ENCODE data around the gene NFS1.
"Not testable (repeated sequence)": the region's sequence is repeated elsewhere in the genome, so short reads cannot be mapped to it uniquely, and the experiment has no call there.

NFS1 gene

GRCh38 chr20:35729836-35730582, 30.9 kb upstream of the NFS1 start:
- DNase-seq (ENCODE audit: low read depth in 2 of 2) = no peak

- DNase-seq (ENCODE audit: low read depth in 2 of 2) = no peak
Observed at GRCh38 chr20:35729283-35729807, 30.2 kb upstream of the NFS1 start.

- no peak for DNase-seq (ENCODE audit: low read depth in 2 of 2)
Observed at GRCh38 chr20:35726842-35727711, 27.9 kb upstream of the NFS1 start.

- no peak for DNase-seq (ENCODE audit: low read depth in 2 of 2)
Observed at GRCh38 chr20:35724321-35725230, 25.4 kb upstream of the NFS1 start.

GRCh38 chr20:35723652-35724320, 24.6 kb upstream of the NFS1 start:
- DNase-seq (ENCODE audit: low read depth in 2 of 2) = not testable (repeated sequence)

GRCh38 chr20:35723275-35723639, 24.1 kb upstream of the NFS1 start:
- not testable (repeated sequence) for DNase-seq (ENCODE audit: low read depth in 2 of 2)

- DNase-seq (ENCODE audit: low read depth in 2 of 2) = no peak
Observed at GRCh38 chr20:35721621-35722020, 22.5 kb upstream of the NFS1 start.

- no peak for DNase-seq (ENCODE audit: low read depth in 2 of 2)
Observed at GRCh38 chr20:35721219-35721618, 22.1 kb upstream of the NFS1 start.

- DNase-seq (ENCODE audit: low read depth in 2 of 2) = no peak
Observed at GRCh38 chr20:35720165-35721123, 21.3 kb upstream of the NFS1 start.

- DNase-seq (ENCODE audit: low read depth in 2 of 2) = no peak
Observed at GRCh38 chr20:35719717-35720116, 20.6 kb upstream of the NFS1 start.

GRCh38 chr20:35718972-35719635, 20.0 kb upstream of the NFS1 start:
- DNase-seq (ENCODE audit: low read depth in 2 of 2) = no peak

GRCh38 chr20:35718321-35718720, 19.2 kb upstream of the NFS1 start:
- not testable (repeated sequence) for DNase-seq (ENCODE audit: low read depth in 2 of 2)

GRCh38 chr20:35716330-35716729, 17.2 kb upstream of the NFS1 start:
- no peak for DNase-seq (ENCODE audit: low read depth in 2 of 2)

- DNase-seq (ENCODE audit: low read depth in 2 of 2) = no peak
Observed at GRCh38 chr20:35715652-35716051, 16.5 kb upstream of the NFS1 start.

GRCh38 chr20:35714127-35714526, 15.0 kb upstream of the NFS1 start:
- no peak for DNase-seq (ENCODE audit: low read depth in 2 of 2)

GRCh38 chr20:35713120-35713519, 14.0 kb upstream of the NFS1 start:
- DNase-seq (ENCODE audit: low read depth in 2 of 2) = not testable (repeated sequence)

GRCh38 chr20:35711588-35712209, 12.5 kb upstream of the NFS1 start:
- no peak for DNase-seq (ENCODE audit: low read depth in 2 of 2)

GRCh38 chr20:35710884-35711587, 11.9 kb upstream of the NFS1 start:
- no peak for DNase-seq (ENCODE audit: low read depth in 2 of 2)

All from stimulated activated CD4-positive, alpha-beta T cell treated with anti-CD3 and anti-CD28 coated beads, Interleukin-1b, Interleukin-23, amount 100 ng/mL, for 4 hours (primary cell).